BLaER1 (cell line): ENCODE results near the gene OR51E1.

Experiments
- H3K27ac ChIP-seq: shearing (Covaris generic); formaldehyde crosslinking; 2 replicates; pipeline ENCODE4 v1.8.1; 2022
- H3K27me3 ChIP-seq: shearing (Covaris generic); formaldehyde crosslinking; 2 replicates; pipeline ENCODE4 v1.8.1; 2022
- H3K36me3 ChIP-seq: shearing (Covaris generic); formaldehyde crosslinking; 2 replicates; pipeline ENCODE4 v1.8.1; 2022
- H3K4me1 ChIP-seq: shearing (Covaris generic); formaldehyde crosslinking; 2 replicates; pipeline ENCODE4 v1.8.1; 2022
- H3K4me2 ChIP-seq: shearing (Covaris generic); formaldehyde crosslinking; 2 replicates; pipeline ENCODE4 v1.8.1; 2022
- H3K4me3 ChIP-seq: shearing (Covaris generic); formaldehyde crosslinking; 2 replicates; pipeline ENCODE4 v1.8.1; 2022
- H3K9ac ChIP-seq: shearing (Covaris generic); formaldehyde crosslinking; 2 replicates; pipeline ENCODE4 v1.8.1; 2022
- H3K9me3 ChIP-seq: shearing (Covaris generic); formaldehyde crosslinking; 2 replicates; pipeline ENCODE4 v1.8.1; 2022
- H4K20me1 ChIP-seq: shearing (Covaris generic); formaldehyde crosslinking; 2 replicates; pipeline ENCODE4 v1.8.1; 2022
- Cebpa-rat ChIP-seq: shearing (Covaris generic); IDR thresholded peaks from 2 replicates; pipeline ENCODE4 v1.8.1; 2022

The OR51E1 gene

DNA sequence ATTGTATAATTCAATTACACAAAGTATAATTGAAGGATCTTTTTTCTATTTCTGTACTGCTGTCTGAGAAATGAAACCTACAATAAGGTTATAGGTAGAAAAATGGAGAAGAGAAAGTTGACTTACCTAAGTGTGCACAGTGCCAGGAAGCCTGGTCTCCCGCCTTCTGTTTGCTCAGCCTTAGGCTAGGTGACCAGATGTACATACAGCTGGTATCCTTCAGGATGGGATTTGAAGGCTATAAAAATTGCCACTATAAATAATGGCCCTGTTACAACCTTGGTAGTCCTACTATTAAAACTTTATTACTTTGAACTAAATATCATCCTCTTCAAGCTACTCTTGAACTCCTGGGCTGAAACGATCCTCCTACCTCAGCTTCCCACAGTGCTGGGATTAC is 34.2 kb downstream of the OR51E1 start:
- no peak for TF ChIP-seq Cebpa-rat
- Histone ChIP-seq H3K9me3 (no peaks in the 10 kb centered on the region), H3K9ac (no peak overlapping the region), H4K20me1 (no peaks in the 10 kb centered on the region), H3K4me3 (no peak overlapping the region), H3K4me1 (peaks cover 10% of the 10 kb centered on the region; the same call in 1 of the 2 replicates), H3K27ac (no peak overlapping the region), H3K4me2 (no peak overlapping the region), H3K36me3 (no peaks in the 10 kb centered on the region), H3K27me3 (no peaks in the 10 kb centered on the region)

DNA sequence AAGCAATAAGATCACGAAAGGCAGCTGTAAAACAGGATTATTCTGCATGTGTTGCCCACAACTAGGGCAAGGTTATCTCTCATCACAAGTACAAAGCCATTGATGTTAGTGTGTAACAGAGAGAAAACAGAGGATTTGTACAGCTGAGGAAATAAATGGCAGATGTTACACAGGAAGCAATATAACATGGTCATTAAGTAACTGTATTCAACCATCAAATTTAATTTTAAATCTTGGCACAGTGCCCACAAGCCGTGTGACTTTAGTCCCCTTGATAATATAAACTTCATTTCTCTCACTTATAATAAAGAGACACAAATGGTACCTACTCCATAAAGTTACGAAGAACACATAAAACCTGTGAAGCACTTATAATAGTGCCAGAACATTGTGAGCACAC is 36.6 kb downstream of the OR51E1 start:
- no peak overlapping the region for H3K27ac ChIP-seq
- no peak overlapping the region for H3K4me3 ChIP-seq
- no peak overlapping the region for H3K9ac ChIP-seq
- peak overlapping the region; percentile 31; the same call in 1 of the 2 replicates for H3K4me2 ChIP-seq
- H3K36me3 ChIP-seq, result no peaks in the 10 kb centered on the region
- H3K27me3 ChIP-seq, result no peaks in the 10 kb centered on the region
- H3K4me1 ChIP-seq, result peaks cover 18% of the 10 kb centered on the region
- no peaks in the 10 kb centered on the region for H4K20me1 ChIP-seq
- TF ChIP-seq Cebpa-rat, result no peak
- no peaks in the 10 kb centered on the region for H3K9me3 ChIP-seq

DNA sequence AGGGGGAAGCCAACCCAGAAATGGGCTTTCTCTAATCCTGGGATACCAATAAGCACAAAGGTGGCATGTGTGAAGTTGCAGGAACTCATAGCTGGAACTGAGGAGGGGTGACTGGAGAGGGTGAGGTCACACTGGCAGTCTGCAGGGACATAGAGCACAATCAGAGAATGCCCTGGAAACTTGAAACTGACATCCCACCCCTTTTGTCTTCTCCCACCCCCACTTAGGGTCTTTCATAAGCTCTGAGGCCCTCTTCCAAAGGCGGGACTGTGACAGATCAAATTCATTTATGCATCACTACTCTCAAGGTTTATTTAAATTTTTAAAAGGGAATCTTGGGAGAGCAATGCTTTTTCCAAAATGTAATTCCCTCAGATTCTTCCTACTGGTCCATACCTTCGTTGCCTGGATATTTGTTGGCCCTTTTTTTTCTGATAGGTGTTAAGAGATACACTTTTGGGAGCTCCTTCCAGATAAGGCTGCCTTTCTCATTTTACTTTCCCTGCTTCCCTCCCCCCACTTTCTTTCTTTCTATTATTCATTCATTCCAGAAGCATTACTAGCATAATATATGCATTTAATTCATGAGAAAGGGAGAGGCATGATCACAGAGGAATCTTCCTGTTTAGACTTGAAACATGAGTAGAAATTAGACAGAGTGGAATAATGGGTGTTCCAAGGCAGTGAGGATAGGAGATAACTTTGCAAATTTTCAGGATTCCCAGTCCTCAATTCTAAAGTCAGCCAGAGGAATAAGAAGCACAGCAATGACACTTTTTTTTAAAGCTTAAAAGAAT is 39.0 kb downstream of the OR51E1 start:
- H4K20me1 ChIP-seq, result no peaks in the 10 kb centered on the region
- H3K27me3 ChIP-seq, result no peaks in the 10 kb centered on the region
- no peak for TF ChIP-seq Cebpa-rat
- H3K27ac ChIP-seq, result no peak overlapping the region
- H3K36me3 ChIP-seq, result no peaks in the 10 kb centered on the region
- H3K4me2 ChIP-seq, result peak overlapping the region; percentile 42; the same call in 1 of the 2 replicates
- no peak overlapping the region for H3K4me3 ChIP-seq
- H3K9ac ChIP-seq, result no peak overlapping the region
- H3K9me3 ChIP-seq, result no peaks in the 10 kb centered on the region
- peaks cover 18% of the 10 kb centered on the region for H3K4me1 ChIP-seq

DNA sequence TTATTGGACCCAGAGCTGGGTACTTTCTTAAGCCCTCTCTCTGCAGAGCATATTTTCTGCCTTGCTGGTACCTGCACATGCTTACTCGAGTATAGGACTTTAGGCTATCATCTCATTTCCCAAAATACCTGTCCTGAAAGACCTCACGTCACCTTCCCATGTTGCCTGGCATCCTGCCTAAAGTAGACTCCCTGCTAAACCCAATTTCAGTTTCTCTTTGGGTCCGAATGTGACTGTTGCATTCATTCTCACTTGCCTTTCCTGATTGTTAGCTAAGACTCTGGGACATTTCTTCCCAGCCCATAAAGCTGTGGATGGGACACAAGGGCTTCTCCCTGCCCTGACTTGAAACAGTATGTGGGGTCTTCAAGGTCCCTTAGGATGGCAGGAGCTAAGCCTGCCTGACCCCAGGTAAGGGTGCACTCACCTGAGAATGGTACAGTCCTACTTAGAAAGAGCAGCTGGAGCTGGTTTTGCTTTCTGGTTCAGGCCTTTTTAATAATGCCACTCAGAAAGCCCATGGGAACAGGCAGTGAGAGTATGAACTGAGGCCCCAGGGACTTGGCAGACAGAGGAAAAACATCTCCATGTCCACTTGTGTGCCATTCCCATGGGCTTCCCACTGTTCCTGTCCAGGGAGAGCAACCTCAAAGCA is 41.0 kb downstream of the OR51E1 start:
- H3K4me2 ChIP-seq, result no peak overlapping the region
- H4K20me1 ChIP-seq, result no peaks in the 10 kb centered on the region
- H3K27me3 ChIP-seq, result no peaks in the 10 kb centered on the region
- no peak overlapping the region for H3K9ac ChIP-seq
- no peak overlapping the region for H3K27ac ChIP-seq
- no peaks in the 10 kb centered on the region for H3K36me3 ChIP-seq
- H3K4me1 ChIP-seq, result peaks cover 16% of the 10 kb centered on the region
- H3K4me3 ChIP-seq, result no peak overlapping the region
- no peak for TF ChIP-seq Cebpa-rat
- no peaks in the 10 kb centered on the region for H3K9me3 ChIP-seq

DNA sequence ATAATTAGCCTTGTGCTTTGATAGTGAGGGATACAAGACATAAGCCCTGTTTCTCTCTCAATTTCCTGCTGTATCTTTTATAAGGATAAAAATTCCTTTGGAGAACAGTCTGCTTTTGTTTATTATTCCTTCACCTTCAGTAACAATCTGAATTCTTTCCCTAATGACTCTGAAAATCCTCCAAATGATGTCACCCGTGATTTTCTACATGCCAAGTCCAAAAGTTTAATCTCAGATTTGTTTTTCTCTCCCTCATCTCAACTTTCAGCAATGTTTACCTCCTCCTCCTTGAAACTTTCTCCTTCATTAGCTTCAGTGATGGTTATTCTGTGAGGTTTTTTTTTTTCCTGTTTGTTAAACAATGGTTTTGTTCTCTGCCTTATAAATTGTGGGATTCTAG is 51.7 kb downstream of the OR51E1 start:
- H3K4me2 ChIP-seq, result no peak overlapping the region
- H3K9ac ChIP-seq, result no peak overlapping the region
- H3K4me3 ChIP-seq, result no peak overlapping the region
- H3K4me1 ChIP-seq, result no peaks in the 10 kb centered on the region
- H3K36me3 ChIP-seq, result no peaks in the 10 kb centered on the region
- no peaks in the 10 kb centered on the region for H3K27me3 ChIP-seq
- no peak overlapping the region for H3K27ac ChIP-seq
- H3K9me3 ChIP-seq, result no peaks in the 10 kb centered on the region
- no peaks in the 10 kb centered on the region for H4K20me1 ChIP-seq
- no peak for TF ChIP-seq Cebpa-rat

DNA sequence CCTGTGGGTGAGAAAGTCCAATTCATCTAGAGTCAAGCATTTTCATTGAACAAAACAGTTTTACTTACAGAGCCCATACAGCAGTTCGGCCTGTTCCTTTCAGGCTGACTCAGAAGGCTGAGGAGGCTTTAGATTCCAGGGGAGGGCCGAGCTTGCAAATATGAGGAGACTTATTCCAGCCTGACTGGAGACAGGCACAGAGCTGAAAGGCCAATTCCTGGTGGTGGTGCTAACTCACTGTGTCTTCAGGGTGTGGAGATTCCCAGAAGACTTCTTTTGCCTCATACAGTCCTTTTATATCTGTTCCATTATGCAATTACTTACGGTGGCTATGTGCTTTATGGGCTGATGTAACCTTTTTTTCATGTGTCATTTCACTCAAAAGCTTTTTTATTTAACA is 53.8 kb downstream of the OR51E1 start, which contains the start of gene OR51E2:
Gene OR51E2, minus strand, starts transcription at position 269 of the 400 bp plus-strand sequence. CDS start 15,142 bp downstream, outside the sequence.
- Histone ChIP-seq H3K36me3 (no peaks in the 10 kb centered on the region), H3K27ac (no peak within 1 kb of the TSS), H4K20me1 (no peaks in the 10 kb centered on the region), H3K4me3 (no peak within 1 kb of the TSS), H3K9ac (no peak within 1 kb of the TSS), H3K4me1 (no peaks in the 10 kb centered on the region), H3K9me3 (no peaks in the 10 kb centered on the region), H3K27me3 (no peaks in the 10 kb centered on the region), H3K4me2 (no peak within 1 kb of the TSS)
- no peak for TF ChIP-seq Cebpa-rat

DNA sequence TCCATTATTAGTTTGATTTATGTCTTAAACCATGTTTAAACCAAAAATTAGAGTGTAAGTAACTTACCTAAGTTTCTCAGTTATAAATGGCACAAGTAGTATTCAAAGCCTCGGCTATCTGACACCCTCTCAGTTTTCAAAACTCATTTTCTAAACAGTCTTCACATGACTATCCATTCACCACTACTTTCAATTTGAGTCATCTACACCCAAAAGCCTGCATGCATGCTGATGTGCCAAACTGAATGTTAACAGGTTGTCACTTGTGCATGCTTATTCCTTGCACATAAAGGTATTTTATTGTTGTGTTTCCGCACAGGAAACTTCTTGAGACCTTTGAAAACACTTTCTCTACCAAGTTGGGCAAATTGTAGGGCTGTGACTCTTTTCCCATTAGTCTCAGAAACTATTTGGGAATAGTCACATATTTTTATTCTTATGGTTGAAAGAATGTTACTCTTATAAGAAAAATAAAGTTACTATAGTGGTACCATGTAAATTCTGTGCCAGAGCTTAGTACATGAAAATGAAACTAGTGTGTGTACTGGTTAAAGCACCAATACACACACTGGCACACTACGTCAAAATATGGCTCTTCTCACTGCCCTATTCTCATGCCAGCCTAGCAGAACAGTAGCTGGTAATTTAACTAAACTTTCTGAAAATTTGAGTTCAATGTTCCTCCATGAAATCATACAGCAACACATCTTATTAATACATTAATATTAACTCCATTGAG is 56.1 kb downstream of the OR51E1 start:
- H3K9ac ChIP-seq, result no peak overlapping the region
- H3K9me3 ChIP-seq, result no peaks in the 10 kb centered on the region
- H3K27me3 ChIP-seq, result no peaks in the 10 kb centered on the region
- H3K27ac ChIP-seq, result no peak overlapping the region
- no peak overlapping the region for H3K4me3 ChIP-seq
- peaks cover 14% of the 10 kb centered on the region for H3K4me1 ChIP-seq
- H4K20me1 ChIP-seq, result no peaks in the 10 kb centered on the region
- H3K4me2 ChIP-seq, result no peak overlapping the region
- no peak for TF ChIP-seq Cebpa-rat
- no peaks in the 10 kb centered on the region for H3K36me3 ChIP-seq

DNA sequence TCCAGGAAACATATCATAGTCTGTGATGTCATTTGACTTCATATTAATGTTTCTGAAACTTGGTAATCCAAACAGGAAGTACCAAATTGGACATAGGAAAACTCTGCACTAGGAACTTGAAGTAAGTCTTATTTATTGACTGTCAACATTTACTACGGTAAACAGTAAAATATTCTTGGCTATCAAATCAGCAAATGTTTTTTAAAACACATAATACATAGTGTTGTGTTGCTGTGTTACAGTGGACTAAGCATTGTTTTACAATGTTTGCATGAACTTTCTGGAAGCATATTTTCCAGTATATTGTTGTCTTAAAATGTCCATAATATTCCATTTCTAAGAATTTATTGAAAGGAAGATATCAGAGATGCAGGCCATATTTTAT is 56.6 kb downstream of the OR51E1 start:
- TF ChIP-seq Cebpa-rat, result no peak
- Histone ChIP-seq H3K27ac (no peak overlapping the region), H3K36me3 (no peaks in the 10 kb centered on the region), H3K4me1 (peaks cover 18% of the 10 kb centered on the region), H3K27me3 (no peaks in the 10 kb centered on the region), H3K9ac (no peak overlapping the region), H3K4me2 (no peak overlapping the region), H4K20me1 (no peaks in the 10 kb centered on the region), H3K9me3 (no peaks in the 10 kb centered on the region), H3K4me3 (no peak overlapping the region)

DNA sequence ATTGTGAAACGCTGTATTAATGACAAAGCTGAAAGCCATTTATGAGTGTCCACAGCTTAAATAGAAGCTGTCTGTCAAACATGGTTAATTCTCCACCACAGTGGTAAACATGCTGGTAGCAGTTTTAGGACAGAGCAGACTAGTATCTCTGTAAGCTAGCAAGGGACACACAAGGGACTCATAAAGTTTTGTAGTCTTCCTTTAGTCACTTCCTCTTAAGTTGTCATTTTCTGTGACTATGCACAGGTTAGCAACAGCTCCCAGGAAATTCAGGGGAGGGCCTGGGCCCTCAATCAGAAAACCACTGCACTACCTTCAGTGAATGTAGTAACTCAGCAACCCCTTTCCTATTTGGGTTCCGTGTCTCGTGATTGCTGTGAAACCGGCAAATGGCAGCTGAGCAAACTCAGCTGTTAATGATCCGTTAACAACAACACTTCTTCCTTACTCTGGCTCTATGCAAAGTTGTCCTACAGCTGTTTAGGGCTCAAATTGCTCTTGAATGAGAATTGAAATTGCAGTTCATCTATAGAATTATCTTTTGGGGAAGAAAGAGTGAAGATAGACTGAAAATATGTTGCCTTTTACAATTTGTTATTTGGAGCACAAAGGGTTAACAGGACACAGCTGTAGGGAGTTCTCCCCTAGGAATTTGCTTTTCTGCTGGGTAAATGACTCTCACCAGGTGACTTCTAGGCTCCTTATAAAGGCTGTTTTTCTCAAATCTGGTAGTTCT is 60.4 kb downstream of the OR51E1 start, which contains the start of gene MMP26:
Gene MMP26, plus strand, starts transcription at position 731 of the 736 bp plus-strand sequence.
- H3K36me3 ChIP-seq, result no peaks in the 10 kb centered on the region
- H3K27ac ChIP-seq, result no peak within 1 kb of the TSS
- H3K9ac ChIP-seq, result no peak within 1 kb of the TSS
- H3K4me2 ChIP-seq, result peak within 1 kb of the TSS; percentile 46
- H3K27me3 ChIP-seq, result no peaks in the 10 kb centered on the region
- TF ChIP-seq Cebpa-rat, result no peak
- no peak within 1 kb of the TSS for H3K4me3 ChIP-seq
- H4K20me1 ChIP-seq, result no peaks in the 10 kb centered on the region
- H3K4me1 ChIP-seq, result peaks cover 18% of the 10 kb centered on the region
- H3K9me3 ChIP-seq, result no peaks in the 10 kb centered on the region
